GM12801 (cell line): Measurements from ENCODE around the gene KLHL40.

ENCODE experiments used
- TF ChIP-seq, protein P1 (sequence below): IDR thresholded peaks from one replicate; pipeline ENCODE4 v1.5.1; 2011; ENCODE audit warnings: control low read depth; ENCODE audit not compliant: insufficient read length; ENCODE audit errors: extremely low read depth

KLHL40 gene

DNA sequence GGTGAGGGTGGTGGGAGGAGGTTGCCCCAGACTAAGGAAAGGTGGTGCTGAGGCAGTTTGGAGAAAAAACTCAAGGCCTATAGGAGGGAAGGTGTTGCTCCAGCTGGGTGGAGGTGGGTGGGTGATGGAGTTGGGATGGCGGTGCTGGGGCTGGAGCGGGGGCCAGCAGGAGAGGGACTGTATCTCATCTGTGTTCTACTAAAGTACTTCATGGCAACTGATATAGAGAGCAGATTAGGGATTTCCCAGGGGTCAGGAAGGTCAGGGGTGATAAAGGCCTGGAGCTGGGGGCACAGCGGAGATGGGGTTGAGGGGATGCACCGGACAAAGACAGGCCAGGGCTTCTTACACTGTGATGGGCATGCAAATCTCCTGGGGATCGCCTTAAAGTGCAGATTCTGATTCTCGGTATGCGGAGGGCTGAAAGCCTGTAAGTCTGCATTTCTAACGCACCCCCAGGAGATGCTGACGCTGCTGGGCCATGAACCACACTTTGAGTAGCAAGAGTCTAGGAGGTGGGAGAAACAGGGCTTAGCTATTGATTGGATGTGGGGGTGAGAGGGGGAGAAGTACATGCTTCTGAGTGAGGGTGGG, 4.2 kb downstream of the KLHL40 start:
- TF ChIP-seq, protein P1, sequence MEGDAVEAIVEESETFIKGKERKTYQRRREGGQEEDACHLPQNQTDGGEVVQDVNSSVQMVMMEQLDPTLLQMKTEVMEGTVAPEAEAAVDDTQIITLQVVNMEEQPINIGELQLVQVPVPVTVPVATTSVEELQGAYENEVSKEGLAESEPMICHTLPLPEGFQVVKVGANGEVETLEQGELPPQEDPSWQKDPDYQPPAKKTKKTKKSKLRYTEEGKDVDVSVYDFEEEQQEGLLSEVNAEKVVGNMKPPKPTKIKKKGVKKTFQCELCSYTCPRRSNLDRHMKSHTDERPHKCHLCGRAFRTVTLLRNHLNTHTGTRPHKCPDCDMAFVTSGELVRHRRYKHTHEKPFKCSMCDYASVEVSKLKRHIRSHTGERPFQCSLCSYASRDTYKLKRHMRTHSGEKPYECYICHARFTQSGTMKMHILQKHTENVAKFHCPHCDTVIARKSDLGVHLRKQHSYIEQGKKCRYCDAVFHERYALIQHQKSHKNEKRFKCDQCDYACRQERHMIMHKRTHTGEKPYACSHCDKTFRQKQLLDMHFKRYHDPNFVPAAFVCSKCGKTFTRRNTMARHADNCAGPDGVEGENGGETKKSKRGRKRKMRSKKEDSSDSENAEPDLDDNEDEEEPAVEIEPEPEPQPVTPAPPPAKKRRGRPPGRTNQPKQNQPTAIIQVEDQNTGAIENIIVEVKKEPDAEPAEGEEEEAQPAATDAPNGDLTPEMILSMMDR = no peak

DNA sequence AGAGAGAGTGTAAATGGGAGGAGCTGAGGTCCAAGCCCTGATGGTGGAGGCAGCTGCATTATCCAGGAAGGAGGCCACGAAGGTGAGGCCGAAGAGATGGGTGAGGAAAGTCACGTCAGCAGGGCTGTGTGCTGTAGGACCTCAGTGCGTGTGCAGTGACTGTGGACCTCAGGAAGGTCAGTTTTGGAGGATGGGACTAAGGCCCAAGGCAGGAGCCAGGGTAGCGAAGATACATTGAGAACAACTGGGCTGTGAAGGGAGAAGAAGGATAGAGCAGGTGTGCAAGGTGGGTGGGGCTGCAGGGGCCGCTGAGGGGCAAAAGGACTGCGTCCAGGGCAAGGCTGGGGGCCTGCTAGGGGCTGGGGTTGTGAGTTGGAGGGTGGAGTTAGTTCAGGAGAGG, 4.9 kb downstream of the KLHL40 start:
- TF ChIP-seq, protein P1 = no peak

DNA sequence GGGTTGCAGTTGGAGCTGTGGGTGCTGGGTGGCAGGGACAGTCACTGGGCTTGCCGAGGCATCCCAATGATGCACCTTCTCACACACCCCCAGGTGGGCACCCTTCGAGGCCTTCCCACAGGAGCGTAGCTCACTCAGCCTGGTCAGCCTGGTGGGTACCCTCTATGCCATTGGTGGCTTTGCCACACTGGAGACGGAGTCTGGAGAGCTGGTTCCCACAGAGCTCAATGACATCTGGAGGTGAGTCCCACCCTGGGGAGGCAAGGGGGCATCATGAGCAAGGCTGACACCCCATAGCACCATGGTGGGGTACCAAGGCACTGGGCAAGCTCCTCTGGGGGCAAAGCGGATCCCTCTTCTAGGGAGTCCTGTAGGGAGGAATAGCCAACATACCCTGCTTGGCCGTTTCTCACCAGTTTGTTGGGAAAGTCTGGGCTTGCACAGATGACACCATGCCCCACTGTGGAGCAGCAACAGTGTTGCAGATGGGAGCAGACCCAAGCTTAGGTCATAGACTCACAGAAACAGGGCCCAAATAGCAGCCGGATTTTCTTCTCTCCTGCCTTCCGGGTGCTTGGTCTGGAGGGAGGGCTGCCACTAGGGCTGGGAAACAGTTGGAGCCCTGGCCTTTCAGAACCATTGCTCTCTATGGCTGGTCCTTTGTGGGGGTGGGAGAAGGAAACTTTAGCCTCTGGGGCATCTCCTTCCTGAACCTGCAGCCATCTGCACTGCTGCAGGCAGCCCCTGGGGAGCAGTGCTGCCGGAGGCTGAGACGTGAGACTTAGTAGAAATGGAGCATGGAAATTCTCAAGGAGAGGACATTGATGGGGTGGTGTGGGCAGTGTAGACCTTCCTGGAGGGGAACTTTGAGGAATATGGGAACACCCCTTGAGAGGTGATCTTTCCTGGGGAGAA, 5.7 kb downstream of the KLHL40 start:
- TF ChIP-seq, protein P1 = no peak

DNA sequence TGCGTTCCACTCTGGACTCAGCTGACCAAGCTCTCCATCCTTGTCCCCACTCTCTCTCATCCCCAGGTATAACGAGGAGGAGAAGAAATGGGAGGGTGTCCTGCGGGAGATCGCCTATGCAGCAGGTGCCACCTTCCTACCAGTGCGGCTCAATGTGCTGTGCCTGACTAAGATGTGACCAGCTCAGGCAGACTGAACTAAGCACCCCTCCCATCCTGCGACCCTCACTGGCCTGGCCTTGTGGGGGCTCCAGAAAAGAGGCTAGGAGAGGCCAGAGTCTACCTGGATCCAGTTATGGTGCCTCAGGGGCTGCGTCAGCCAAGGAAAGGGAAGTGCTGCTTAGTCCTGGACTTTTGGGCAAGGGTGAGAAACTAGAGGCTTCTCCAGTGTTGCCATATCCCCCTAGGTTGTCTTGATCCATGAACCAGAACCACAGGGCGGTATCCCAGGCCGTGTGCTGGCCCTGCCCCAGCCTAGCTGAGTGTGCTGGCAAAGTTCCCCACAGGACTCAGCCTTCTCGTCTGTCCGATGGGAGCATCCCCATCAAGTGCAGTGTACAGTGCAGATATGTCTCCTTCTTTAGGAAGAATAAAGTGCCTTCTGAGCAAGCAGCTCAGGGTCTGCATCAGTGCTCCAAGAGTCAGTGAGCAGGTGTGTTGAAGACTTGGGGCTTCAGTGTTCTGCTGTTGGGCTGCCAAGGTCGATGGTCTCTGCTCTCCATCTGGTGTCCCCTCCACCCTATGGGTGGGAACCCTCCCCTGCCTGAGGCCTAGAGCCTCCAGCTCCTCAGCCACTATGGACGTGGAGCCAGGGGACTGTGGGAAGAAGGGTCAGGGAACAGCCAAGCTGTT, 6.7 kb downstream of the KLHL40 start:
- TF ChIP-seq, protein P1 = no peak

DNA sequence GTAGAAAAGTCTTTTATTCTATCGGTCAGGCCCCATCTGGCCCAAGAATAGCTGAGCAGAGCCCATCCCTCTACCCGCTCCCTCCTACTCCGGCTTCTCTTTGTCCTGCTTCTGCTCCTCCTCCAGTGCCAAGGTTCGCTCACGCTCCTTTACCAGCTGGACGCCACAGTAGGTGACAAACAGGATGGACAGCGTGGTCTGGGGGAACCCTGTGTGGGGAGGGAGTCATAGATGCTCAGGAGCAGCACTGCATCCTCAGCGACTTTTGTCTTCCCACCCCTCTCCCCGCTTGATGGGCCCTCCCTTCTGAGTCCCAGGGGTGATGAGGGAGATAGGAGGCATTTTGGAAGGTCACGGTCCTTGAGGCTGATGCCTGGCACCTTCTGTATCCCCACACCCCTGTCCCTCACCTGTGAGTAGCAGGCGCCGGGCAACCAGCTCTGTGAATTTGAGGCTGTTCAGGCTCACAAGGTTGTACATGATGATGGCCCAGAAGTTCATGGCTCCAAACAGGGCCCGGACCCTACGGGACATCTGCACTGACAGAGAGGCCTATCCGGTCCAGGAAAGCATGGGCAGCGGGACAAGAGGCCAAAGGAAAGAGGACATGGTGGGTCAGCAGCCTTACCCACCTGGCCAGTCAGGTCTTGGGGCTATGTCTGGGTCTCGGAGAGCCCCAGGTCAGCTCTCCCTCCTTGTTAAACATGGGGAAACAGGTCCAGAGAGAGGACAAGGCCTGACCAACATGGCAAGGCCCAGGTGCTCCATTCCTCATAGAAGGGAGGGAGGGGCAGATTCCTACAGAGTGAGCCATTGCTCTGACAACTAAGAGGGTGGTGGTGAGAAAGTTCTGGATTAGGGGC, 7.6 kb downstream of the KLHL40 start:
- TF ChIP-seq, protein P1 = no peak

DNA sequence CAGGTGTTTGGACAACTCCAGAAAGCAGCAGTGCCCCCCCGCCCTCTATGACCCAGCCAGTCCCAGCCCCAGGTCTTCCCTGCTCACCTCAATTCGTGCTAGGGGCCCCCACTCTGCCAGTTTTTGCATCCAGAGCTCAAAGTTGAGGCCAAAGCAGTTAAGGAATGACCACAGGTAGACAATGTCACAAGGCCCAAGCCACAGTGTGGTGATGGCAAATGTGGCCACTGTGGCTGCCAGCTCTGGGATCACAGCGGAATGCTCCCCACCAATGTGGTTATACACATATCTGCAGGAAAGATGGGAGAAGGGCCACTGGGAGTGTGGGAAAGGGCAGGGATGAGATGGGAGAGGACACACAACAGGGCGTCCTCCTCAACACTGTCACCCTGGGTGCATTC, 8.2 kb downstream of the KLHL40 start:
- TF ChIP-seq, protein P1 = no peak

DNA sequence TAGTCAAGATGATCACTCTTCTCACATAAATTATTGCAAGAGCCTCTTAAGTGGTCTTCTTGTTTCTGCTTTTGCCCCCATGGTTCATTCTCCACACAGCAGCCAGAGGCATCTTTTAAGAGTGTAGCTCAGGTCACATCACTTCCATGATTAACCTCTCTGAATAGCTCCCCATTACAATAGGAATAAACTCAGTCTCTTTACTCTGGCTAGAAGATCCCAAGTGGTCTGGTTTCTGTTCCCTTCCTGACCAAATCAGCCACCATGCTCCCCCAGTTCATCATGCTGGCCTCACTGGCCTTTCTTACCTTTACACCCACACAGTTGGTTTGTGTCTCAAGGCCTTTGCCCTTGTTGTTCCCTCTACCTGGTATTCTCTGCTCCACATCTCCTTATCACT, 9.0 kb downstream of the KLHL40 start:
- TF ChIP-seq, protein P1 = no peak
